GM19025 (cell line): Measurements from ENCODE around the gene SMIM5.

Experiments
- ATAC-seq: cut with Tn5 transposase; IDR thresholded peaks from one replicate; pipeline ENCODE4 v1.9.1; 2021; ENCODE audit warnings: mild to moderate bottlenecking, low read depth, moderate library complexity; ENCODE audit not compliant: unreplicated experiment

Gene SMIM5

DNA sequence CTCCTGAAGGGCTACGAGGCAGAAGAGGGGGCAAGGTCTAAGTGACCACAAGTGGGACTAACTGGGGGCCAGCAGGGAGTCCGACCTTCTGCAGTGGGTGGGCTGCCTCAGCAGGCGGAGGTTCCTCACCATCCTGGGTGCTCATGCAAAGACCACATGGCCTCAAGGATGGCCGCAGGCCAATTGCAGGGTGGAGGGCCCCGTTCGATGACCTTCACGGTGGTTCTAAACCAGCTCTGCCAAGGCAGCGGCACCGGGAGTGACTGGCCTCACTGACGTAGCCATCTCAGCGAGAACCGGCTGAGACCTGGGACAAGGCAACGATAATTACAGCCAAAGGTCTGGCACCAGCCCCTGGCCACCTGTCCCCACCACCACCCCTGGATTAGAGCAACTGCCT lies 5.7 kb downstream of the SMIM5 start:
- ATAC-seq = no peak

DNA sequence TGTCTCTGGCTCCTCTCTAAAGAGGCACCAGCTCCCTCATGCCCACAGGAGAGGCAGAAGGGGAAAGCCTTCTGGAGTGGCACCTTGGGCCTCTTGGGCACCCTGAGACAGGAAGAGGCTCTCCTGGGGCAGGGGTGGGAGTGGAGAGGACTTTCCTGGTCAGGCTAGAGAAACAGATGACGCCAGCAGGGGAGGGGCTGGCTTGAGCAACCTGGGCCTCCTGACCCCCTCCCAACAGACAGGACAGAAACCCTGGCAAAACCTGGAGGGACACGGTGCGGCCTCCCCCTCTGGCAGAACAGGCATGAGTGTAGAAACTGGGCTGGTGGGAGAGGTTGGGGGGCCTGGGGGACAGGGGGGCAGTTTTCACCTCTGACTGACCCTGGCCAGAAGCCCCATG lies 6.1 kb downstream of the SMIM5 start:
- no peak for ATAC-seq

GRCh38 chr17:75639771-75640555 lies 6.7 kb downstream of the SMIM5 start:
- no peak for ATAC-seq

DNA sequence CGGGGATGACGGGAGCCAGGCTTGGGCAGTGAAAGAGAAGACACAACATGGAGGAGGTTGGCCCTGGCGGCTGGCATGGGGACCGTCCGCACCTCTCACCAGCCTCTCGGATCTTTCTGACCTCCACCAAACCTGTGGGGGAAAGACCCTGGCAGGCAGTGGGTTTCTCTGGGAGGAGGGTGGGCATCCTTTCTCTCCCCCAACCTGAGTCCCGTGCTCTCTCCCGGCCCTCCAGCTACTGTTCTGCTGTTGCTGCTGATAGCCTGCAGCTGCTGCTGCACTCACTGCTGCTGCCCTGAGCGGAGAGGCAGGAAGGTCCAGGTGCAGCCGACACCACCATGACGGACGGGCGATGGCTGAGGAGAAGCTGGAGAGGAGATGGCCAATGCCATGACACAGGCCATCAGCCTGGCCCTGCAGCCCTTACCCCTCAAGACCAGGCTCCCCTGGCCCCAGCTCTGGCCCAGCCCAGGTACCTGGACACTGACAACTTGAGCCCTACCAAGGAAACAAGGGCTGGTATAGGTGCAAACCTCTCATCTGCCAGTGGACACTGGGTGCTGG lies 7.4 kb downstream of the SMIM5 start:
- ATAC-seq = no peak

DNA sequence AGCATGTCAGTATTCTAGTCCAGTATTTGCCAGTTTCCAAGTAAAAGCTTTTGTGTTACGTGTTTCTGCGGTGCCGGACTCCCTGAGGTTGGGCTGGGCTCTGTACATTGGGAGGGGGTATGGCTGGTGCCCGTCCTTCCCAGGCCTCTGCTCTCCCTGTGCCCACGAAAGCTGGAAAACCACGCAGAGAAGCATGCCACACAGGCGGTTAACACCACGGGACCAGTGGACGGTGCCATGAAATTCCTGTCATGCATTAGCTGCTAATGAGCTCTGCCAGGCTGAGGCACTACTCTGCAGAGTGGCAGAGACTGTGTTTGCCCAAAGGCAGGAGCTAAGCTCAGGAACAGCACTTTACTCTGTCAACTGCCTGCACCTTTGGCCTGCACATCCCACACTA lies 8.1 kb downstream of the SMIM5 start:
- no peak for ATAC-seq

GRCh38 chr17:75642182-75642783 lies 9.0 kb downstream of the SMIM5 start:
- ATAC-seq = no peak

DNA sequence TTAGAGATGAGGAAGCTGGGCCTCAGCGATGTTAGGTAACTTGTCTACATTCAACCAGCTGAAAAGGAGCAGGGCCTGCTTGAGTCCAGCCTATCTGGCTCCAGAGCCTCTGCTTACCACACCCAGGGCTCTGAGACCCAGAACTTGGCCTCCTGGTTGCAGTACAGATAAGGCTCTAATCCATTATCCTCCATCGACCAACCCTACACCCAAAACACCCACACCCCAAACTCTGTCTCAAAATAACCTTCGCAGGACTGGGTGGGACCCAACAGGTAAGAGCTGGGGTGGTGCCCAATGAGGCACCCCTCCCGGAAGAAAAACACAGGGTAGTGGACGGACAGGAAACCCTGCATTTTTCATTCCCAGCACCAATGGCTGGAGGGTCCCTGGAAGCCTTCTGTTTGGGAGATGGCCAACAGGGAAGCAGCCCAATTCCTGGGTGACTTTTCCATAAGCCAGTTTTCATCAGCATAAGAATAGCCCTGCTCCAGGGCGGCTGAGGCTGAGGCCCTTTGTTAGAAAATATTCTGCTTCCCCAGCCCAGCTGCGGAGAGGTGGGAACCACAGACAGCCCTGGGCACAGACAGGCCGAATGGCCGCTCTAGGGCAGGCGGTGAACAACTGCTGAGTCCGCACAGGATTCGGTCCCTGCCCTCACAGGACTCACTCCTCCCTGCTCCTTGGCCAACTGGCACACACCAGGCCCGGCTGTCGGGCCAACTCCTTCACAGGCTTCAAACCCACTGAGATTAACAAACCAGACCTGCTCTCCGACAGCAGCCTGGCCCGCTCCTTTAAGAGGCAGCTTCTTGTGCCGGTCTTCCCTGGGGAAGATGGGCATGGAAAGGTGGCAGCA lies 9.8 kb downstream of the SMIM5 start:
- no peak for ATAC-seq

DNA sequence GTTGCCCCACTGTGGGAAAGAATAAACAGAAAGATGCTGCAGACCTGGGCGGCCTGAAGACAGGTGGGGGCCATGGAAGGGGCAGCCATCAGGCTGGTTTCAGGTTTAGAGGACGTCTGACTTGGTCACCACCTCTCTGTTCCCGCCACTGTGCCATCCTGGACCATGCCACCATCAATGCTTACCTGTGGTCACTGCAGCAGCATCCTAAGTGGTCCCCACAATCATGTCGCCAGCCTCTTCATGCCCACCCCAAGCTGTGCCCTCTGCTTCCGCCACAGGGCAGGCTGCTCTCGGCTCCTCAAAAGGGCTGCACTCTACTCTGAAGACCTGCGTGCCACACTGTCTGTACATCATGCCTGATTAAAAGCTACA lies 10.4 kb downstream of the SMIM5 start:
- no peak for ATAC-seq

DNA sequence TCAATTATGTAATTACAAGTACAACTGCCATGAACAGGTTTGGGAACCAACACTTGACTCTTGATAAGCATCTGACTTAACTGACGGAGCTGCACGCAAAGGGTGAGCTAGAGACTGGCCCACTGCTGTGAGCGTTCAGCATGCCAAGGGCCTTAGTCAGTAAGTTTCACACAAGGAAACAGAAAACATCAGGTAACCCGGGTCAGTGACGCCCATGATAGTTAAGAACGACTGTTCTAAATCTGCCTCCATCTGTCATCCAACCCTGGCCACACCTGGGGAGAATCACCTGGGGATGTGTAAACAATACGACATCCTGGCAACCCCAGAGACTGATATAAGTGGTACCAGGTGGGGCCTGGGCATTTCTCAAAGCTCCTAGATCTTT lies 12.3 kb downstream of the SMIM5 start:
- no peak for ATAC-seq

GRCh38 chr17:75645889-75646637 lies 12.8 kb downstream of the SMIM5 start:
- ATAC-seq = peak; percentile 98

- ATAC-seq = no peak
These were observed 13.4 kb downstream of the SMIM5 start for GRCh38 chr17:75646638-75646992.

GRCh38 chr17:75647061-75647460 lies 13.8 kb downstream of the SMIM5 start:
- no peak for ATAC-seq

GRCh38 chr17:75647921-75648320 lies 14.7 kb downstream of the SMIM5 start:
- no peak for ATAC-seq

DNA sequence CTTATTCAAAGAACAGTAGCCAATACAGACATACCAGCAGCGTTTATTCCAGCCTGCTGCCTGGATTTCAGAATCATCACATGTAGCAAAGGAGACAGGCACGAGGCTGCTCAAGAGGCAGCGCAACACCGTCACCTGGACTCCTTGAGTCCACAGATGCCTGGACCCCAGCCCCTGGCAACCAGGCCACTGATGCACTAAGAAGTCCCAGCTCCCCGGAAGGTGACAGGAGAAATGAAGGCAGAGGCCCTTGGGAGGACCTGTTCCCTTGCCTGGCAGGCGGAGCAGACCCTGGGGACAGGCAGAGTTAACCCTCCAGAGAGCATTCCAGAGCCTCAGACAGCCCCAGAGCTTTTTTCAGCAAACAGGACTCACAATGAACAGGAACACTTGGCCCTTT lies 16.5 kb downstream of the SMIM5 start:
- no peak for ATAC-seq

GRCh38 chr17:75650874-75651273 lies 17.6 kb downstream of the SMIM5 start:
- ATAC-seq = no peak

- no peak for ATAC-seq
These were observed 19.1 kb downstream of the SMIM5 start for GRCh38 chr17:75652341-75652740.

- ATAC-seq = no peak
These were observed 19.8 kb downstream of the SMIM5 start for GRCh38 chr17:75652934-75653549.

- no peak for ATAC-seq
These were observed 20.9 kb downstream of the SMIM5 start for GRCh38 chr17:75654176-75654575.

- ATAC-seq = no peak
These were observed 25.0 kb downstream of the SMIM5 start for GRCh38 chr17:75658237-75658636.

GRCh38 chr17:75661531-75661930 lies 28.3 kb downstream of the SMIM5 start:
- no peak for ATAC-seq
